A673 (cell line): ENCODE measurements around the gene GET3. TPM values are rescaled to one million over a fixed set of nuclear protein-coding genes. Genes with fewer than 3 reads are reported as not detected.
A peak's percentile ranks its signal among the peaks of the same experiment; 100 is the strongest.
"Not testable (repeated sequence)": the region's sequence is repeated elsewhere in the genome, so short reads cannot be mapped to it uniquely, and the experiment has no call there.

Source experiments
- BruUV-seq: library from RNA; stranded (reverse); fragments of 400-500 nt; replicated peaks from 2 replicates; lab custom pipeline; 2021; lab: Mats Ljungman, UMichigan
- CTCF ChIA-PET: fragments of 300-600 bp; sonication (Branson Sonifier 250); formaldehyde crosslinking; loops from one replicate; lab custom pipeline; 2022; ENCODE audit warnings: antibody characterized with exemption; lab: Charles Lee
- POLR2A ChIA-PET: fragments of 300-600 bp; sonication (Branson Sonifier 250); formaldehyde crosslinking; loops from one replicate; lab custom pipeline; 2022; ENCODE audit warnings: antibody characterized with exemption; ENCODE audit not compliant: low non-redundant PET; lab: Charles Lee
- DNase-seq: peaks from one replicate; pipeline ENCODE4 v3.0.0-alpha.2; 2015; ENCODE audit warnings: low spot score
- H3K27ac ChIP-seq: fragments of 200-600 bp; sonication (generic); 2 replicates; pipeline ENCODE4 v1.5.1; 2016; ENCODE audit warnings: mixed run types, low read depth, mild to moderate bottlenecking, mixed read lengths, antibody characterized with exemption, low read length; ENCODE audit not compliant: poor library complexity, severe bottlenecking
- H3K27me3 ChIP-seq: fragments of 200-600 bp; sonication (generic); replicated peaks from 2 replicates; pipeline ENCODE4 v1.6.1; 2017; ENCODE audit warnings: mixed run types, low read depth, mild to moderate bottlenecking, mixed read lengths, antibody characterized with exemption, low read length; ENCODE audit not compliant: insufficient read depth, poor library complexity
- H3K36me3 ChIP-seq: fragments of 200-600 bp; sonication (generic); 2 replicates; pipeline ENCODE4 v1.6.1; 2016; ENCODE audit warnings: mixed run types, mild to moderate bottlenecking, mixed read lengths, antibody characterized with exemption, low read length; ENCODE audit not compliant: insufficient read depth, poor library complexity, severe bottlenecking
- H3K4me1 ChIP-seq: fragments of 200-600 bp; sonication (generic); 2 replicates; pipeline ENCODE4 v1.6.1; 2017; ENCODE audit warnings: mixed run types, mild to moderate bottlenecking, mixed read lengths, antibody characterized with exemption, low read length; ENCODE audit not compliant: insufficient read depth, poor library complexity, severe bottlenecking
- H3K4me3 ChIP-seq: fragments of 200-600 bp; sonication (generic); 2 replicates; pipeline ENCODE4 v1.5.1; 2016; ENCODE audit warnings: low read depth, mixed run types, mild to moderate bottlenecking, mixed read lengths, low read length; ENCODE audit not compliant: poor library complexity, severe bottlenecking
- H3K9me3 ChIP-seq: fragments of 200-600 bp; sonication (generic); 2 replicates; pipeline ENCODE4 v1.6.1; 2016; ENCODE audit warnings: mixed run types, low read depth, mild to moderate bottlenecking, mixed read lengths, antibody characterized with exemption, low read length; ENCODE audit not compliant: poor library complexity, severe bottlenecking
- CTCF ChIP-seq: fragments of 300-800, 200-600 bp; sonication (generic); conservative IDR thresholded peaks from 2 replicates; pipeline ENCODE4 v1.5.1; 2017; ENCODE audit warnings: low read depth, mild to moderate bottlenecking, antibody characterized with exemption, low read length, moderate library complexity, mixed read lengths
- EZH2 ChIP-seq: fragments of 200-600 bp; sonication (generic); IDR thresholded peaks from 2 replicates; pipeline ENCODE4 v1.6.1; 2017; ENCODE audit warnings: borderline replicate concordance, low read depth, mild to moderate bottlenecking, mixed read lengths, antibody characterized with exemption, low read length; ENCODE audit not compliant: poor library complexity, severe bottlenecking
- intact Hi-C: fragments of 100-400 bp; cut with micrococcal nuclease; formaldehyde crosslinking; loops from one replicate; pipeline ENCODE4 v1.10.0; 2022; ENCODE audit not compliant: unreplicated experiment
- total RNA-seq: library from RNA; stranded (reverse); gene quantifications from 2 replicates; pipeline ENCODE4 v1.2.3, GENCODE V29; 2021

Gene GET3
- total RNA-seq, 1 experiment from 2014 or later, result 91.7 TPM

GRCh38 chr19:12723641-12724426 is 13.5 kb upstream of the GET3 start, which contains the start of gene TNPO2:
Gene TNPO2, minus strand, starts transcription at chr19:12723932. Its CDS starts 2,955 bp downstream, at chr19:12720977.
- BruUV-seq, result no TSS peak
- CTCF ChIA-PET, result interaction anchor here (0.8 to 1.1 kb wide), 3 partner anchors 10 to 34 kb away, joined by 3 to 4 read pairs (median 3); partner anchors contain the start of genes GET3 and TRIR
- TF ChIP-seq CTCF, result no peak
- no peak for TF ChIP-seq EZH2
- intact Hi-C loops, result no loop called here
- peak; percentile 88 for DNase-seq
- POLR2A ChIA-PET, result interaction anchor here (0.6 kb wide), 1 partner anchor 1181 kb away, joined by 5 read pairs; no protein-coding TSS in a partner anchor
- Histone ChIP-seq H3K4me1 (peaks cover 5% of the 10 kb centered on the region), H3K4me3 (peak within 1 kb of the TSS; percentile 94), H3K9me3 (no peaks in the 10 kb centered on the region), H3K36me3 (peaks cover 22% of the 10 kb centered on the region), H3K27ac (peak within 1 kb of the TSS; percentile 98), H3K27me3 (no peaks in the 10 kb centered on the region)

GRCh38 chr19:12725612-12726011 is 11.7 kb upstream of the GET3 start:
- H3K27me3 ChIP-seq, POLR2A ChIA-PET, H3K27ac ChIP-seq, H3K4me1 ChIP-seq, DNase-seq, BruUV-seq, H3K4me3 ChIP-seq, H3K9me3 ChIP-seq, intact Hi-C loops: not testable (repeated sequence)
- CTCF ChIA-PET, result interaction anchor here (0.7 kb wide), 1 partner anchor 41 kb away, joined by 5 read pairs; no protein-coding TSS in a partner anchor
- H3K36me3 ChIP-seq, result peaks cover 29% of the 10 kb centered on the region

- H3K9me3 ChIP-seq, result no peaks in the 10 kb centered on the region
- intact Hi-C loops, result no loop called here
- no TSS peak for BruUV-seq
- no peaks in the 10 kb centered on the region for H3K27me3 ChIP-seq
- no peaks in the 10 kb centered on the region for H3K4me1 ChIP-seq
- ChIA-PET CTCF (interaction anchor here (0.7 kb wide), 1 partner anchor 123 kb away, joined by 3 read pairs; no protein-coding TSS in a partner anchor), POLR2A (no interaction called here)
- no peak overlapping the region for H3K27ac ChIP-seq
- H3K36me3 ChIP-seq, result peaks cover 41% of the 10 kb centered on the region
- DNase-seq, result no peak
- TF ChIP-seq EZH2, result no peak
- no peak for TF ChIP-seq CTCF
- H3K4me3 ChIP-seq, result no peak overlapping the region
Observed at GRCh38 chr19:12726988-12727316, 10.3 kb upstream of the GET3 start.
